ENCODE results near the gene CACNG3.

Gene CACNG3

GRCh38 chr16:24318680-24319079, 62.5 kb downstream of the CACNG3 start:
- Histone ChIP-seq H4K12ac (ENCODE audit: low read depth, low read length) (no peak overlapping the region), H3K14ac (ENCODE audit: low read length) (no peak overlapping the region), H2AFZ (ENCODE audit: insufficient read depth, low read length, poor library complexity) (no peak overlapping the region), H3K79me1 (ENCODE audit: low read length) (no peaks in the 10 kb centered on the region), H3K9me3 (ENCODE audit: insufficient read depth, low read depth, low read length) (no peaks in the 10 kb centered on the region), H2AK5ac (ENCODE audit: low read length) (no peak overlapping the region), H3K4ac (ENCODE audit: low read depth, low read length) (no peak overlapping the region), H2BK12ac (ENCODE audit: low read length) (no peak overlapping the region), H3K27me3 (ENCODE audit: insufficient read depth, low read length) (no peaks in the 10 kb centered on the region), H3K79me2 (ENCODE audit: control insufficient read depth, insufficient read depth, low read length, poor library complexity) (no peaks in the 10 kb centered on the region), H3K23ac (ENCODE audit: low read length) (no peak overlapping the region), H3K4me1 (ENCODE audit: control insufficient read depth in 1 of 2, insufficient read depth in 2 of 2, low read length in 2 of 2) (no peaks in the 10 kb centered on the region), H2BK120ac (ENCODE audit: insufficient read depth, low read length, poor library complexity) (no peak overlapping the region), H3K9ac (ENCODE audit: low read length) (no peak overlapping the region), H3K27ac (ENCODE audit: low read depth, low read length) (no peak overlapping the region), H4K8ac (ENCODE audit: low read depth, low read length) (no peak overlapping the region), H3K4me2 (ENCODE audit: low read length) (no peak overlapping the region), H4K91ac (ENCODE audit: low read depth, low read length) (no peak overlapping the region), H3K18ac (ENCODE audit: low read length) (no peak overlapping the region), H2BK5ac (ENCODE audit: low read depth, low read length, poor library complexity) (no peak overlapping the region), H3K36me3 (ENCODE audit: control insufficient read depth in 1 of 2, insufficient read depth in 2 of 2, low read length in 2 of 2) (no peaks in the 10 kb centered on the region), H3K4me3 (ENCODE audit: low read depth, low read length) (no peak overlapping the region)
- no CpG with 5 or more reads among the region's 1 CpG for WGBS (ENCODE audit: extremely low coverage, insufficient coverage, insufficient read length)
- no peak for DNase-seq

GRCh38 chr16:24319126-24319814, 63.1 kb downstream of the CACNG3 start:
- Histone ChIP-seq H3K27ac (ENCODE audit: low read depth, low read length) (no peak overlapping the region), H2BK120ac (ENCODE audit: insufficient read depth, low read length, poor library complexity) (no peak overlapping the region), H3K4me3 (ENCODE audit: low read depth, low read length) (no peak overlapping the region), H2AK5ac (ENCODE audit: low read length) (no peak overlapping the region), H3K27me3 (ENCODE audit: insufficient read depth, low read length) (no peaks in the 10 kb centered on the region), H3K18ac (ENCODE audit: low read length) (no peak overlapping the region), H4K8ac (ENCODE audit: low read depth, low read length) (no peak overlapping the region), H2BK5ac (ENCODE audit: low read depth, low read length, poor library complexity) (no peak overlapping the region), H3K4me1 (ENCODE audit: control insufficient read depth in 1 of 2, insufficient read depth in 2 of 2, low read length in 2 of 2) (no peaks in the 10 kb centered on the region), H3K79me2 (ENCODE audit: control insufficient read depth, insufficient read depth, low read length, poor library complexity) (no peaks in the 10 kb centered on the region), H3K9me3 (ENCODE audit: insufficient read depth, low read depth, low read length) (no peaks in the 10 kb centered on the region), H4K91ac (ENCODE audit: low read depth, low read length) (no peak overlapping the region), H2BK12ac (ENCODE audit: low read length) (no peak overlapping the region), H3K4me2 (ENCODE audit: low read length) (no peak overlapping the region), H3K23ac (ENCODE audit: low read length) (no peak overlapping the region), H3K14ac (ENCODE audit: low read length) (no peak overlapping the region), H2AFZ (ENCODE audit: insufficient read depth, low read length, poor library complexity) (no peak overlapping the region), H3K9ac (ENCODE audit: low read length) (no peak overlapping the region), H3K79me1 (ENCODE audit: low read length) (no peaks in the 10 kb centered on the region), H3K4ac (ENCODE audit: low read depth, low read length) (no peak overlapping the region), H3K36me3 (ENCODE audit: control insufficient read depth in 1 of 2, insufficient read depth in 2 of 2, low read length in 2 of 2) (no peaks in the 10 kb centered on the region), H4K12ac (ENCODE audit: low read depth, low read length) (no peak overlapping the region)
- no CpG with 5 or more reads among the region's 5 CpGs for WGBS (ENCODE audit: extremely low coverage, insufficient coverage, insufficient read length)
- no peak for DNase-seq

GRCh38 chr16:24322106-24322505, 66.0 kb downstream of the CACNG3 start:
- no CpG with 5 or more reads among the region's 10 CpGs for WGBS (ENCODE audit: extremely low coverage, insufficient coverage, insufficient read length)

GRCh38 chr16:24324421-24324820, 68.3 kb downstream of the CACNG3 start:
- no peak overlapping the region for H4K91ac ChIP-seq (ENCODE audit: low read depth, low read length)
- H2AFZ ChIP-seq (ENCODE audit: insufficient read depth, low read length, poor library complexity): no peak overlapping the region
- H3K4ac ChIP-seq (ENCODE audit: low read depth, low read length): no peak overlapping the region
- no peak overlapping the region for H4K12ac ChIP-seq (ENCODE audit: low read depth, low read length)
- no peak for DNase-seq
- H3K18ac ChIP-seq (ENCODE audit: low read length): no peak overlapping the region
- H2BK120ac ChIP-seq (ENCODE audit: insufficient read depth, low read length, poor library complexity): no peak overlapping the region
- H3K79me1 ChIP-seq (ENCODE audit: low read length): no peaks in the 10 kb centered on the region
- no peak overlapping the region for H3K14ac ChIP-seq (ENCODE audit: low read length)
- no peak overlapping the region for H3K4me2 ChIP-seq (ENCODE audit: low read length)
- H3K27ac ChIP-seq (ENCODE audit: low read depth, low read length): no peak overlapping the region
- no peak overlapping the region for H3K4me3 ChIP-seq (ENCODE audit: low read depth, low read length)
- no peak overlapping the region for H4K8ac ChIP-seq (ENCODE audit: low read depth, low read length)
- no peaks in the 10 kb centered on the region for H3K79me2 ChIP-seq (ENCODE audit: control insufficient read depth, insufficient read depth, low read length, poor library complexity)
- no peak overlapping the region for H3K9ac ChIP-seq (ENCODE audit: low read length)
- no peak overlapping the region for H2BK12ac ChIP-seq (ENCODE audit: low read length)
- H2BK5ac ChIP-seq (ENCODE audit: low read depth, low read length, poor library complexity): no peak overlapping the region
- H3K23ac ChIP-seq (ENCODE audit: low read length): no peak overlapping the region
- no peak overlapping the region for H2AK5ac ChIP-seq (ENCODE audit: low read length)
- H3K27me3 ChIP-seq (ENCODE audit: insufficient read depth, low read length): no peaks in the 10 kb centered on the region
- no peaks in the 10 kb centered on the region for H3K4me1 ChIP-seq (ENCODE audit: control insufficient read depth in 1 of 2, insufficient read depth in 2 of 2, low read length in 2 of 2)
- H3K9me3 ChIP-seq (ENCODE audit: insufficient read depth, low read depth, low read length): no peaks in the 10 kb centered on the region
- H3K36me3 ChIP-seq (ENCODE audit: control insufficient read depth in 1 of 2, insufficient read depth in 2 of 2, low read length in 2 of 2): no peaks in the 10 kb centered on the region
- no CpG with 5 or more reads among the region's 1 CpG for WGBS (ENCODE audit: extremely low coverage, insufficient coverage, insufficient read length)

More at GRCh38 chr16:24322106-24322505, 66.0 kb downstream of the CACNG3 start:
- H4K91ac ChIP-seq (ENCODE audit: low read depth, low read length): no peak overlapping the region
- H4K8ac ChIP-seq (ENCODE audit: low read depth, low read length): no peak overlapping the region
- no peak overlapping the region for H2AK5ac ChIP-seq (ENCODE audit: low read length)
- H2BK12ac ChIP-seq (ENCODE audit: low read length): no peak overlapping the region
- H4K12ac ChIP-seq (ENCODE audit: low read depth, low read length): no peak overlapping the region
- H3K9me3 ChIP-seq (ENCODE audit: insufficient read depth, low read depth, low read length): no peaks in the 10 kb centered on the region
- no peak overlapping the region for H3K9ac ChIP-seq (ENCODE audit: low read length)
- H2AFZ ChIP-seq (ENCODE audit: insufficient read depth, low read length, poor library complexity): no peak overlapping the region
- no peak overlapping the region for H2BK5ac ChIP-seq (ENCODE audit: low read depth, low read length, poor library complexity)
- H3K23ac ChIP-seq (ENCODE audit: low read length): no peak overlapping the region
- no peak overlapping the region for H3K27ac ChIP-seq (ENCODE audit: low read depth, low read length)
- no peak overlapping the region for H3K18ac ChIP-seq (ENCODE audit: low read length)
- H3K79me2 ChIP-seq (ENCODE audit: control insufficient read depth, insufficient read depth, low read length, poor library complexity): no peaks in the 10 kb centered on the region
- H2BK120ac ChIP-seq (ENCODE audit: insufficient read depth, low read length, poor library complexity): no peak overlapping the region
- H3K4me2 ChIP-seq (ENCODE audit: low read length): no peak overlapping the region
- H3K4me1 ChIP-seq (ENCODE audit: control insufficient read depth in 1 of 2, insufficient read depth in 2 of 2, low read length in 2 of 2): no peaks in the 10 kb centered on the region
- H3K27me3 ChIP-seq (ENCODE audit: insufficient read depth, low read length): no peaks in the 10 kb centered on the region
- H3K4ac ChIP-seq (ENCODE audit: low read depth, low read length): no peak overlapping the region
- no peak overlapping the region for H3K4me3 ChIP-seq (ENCODE audit: low read depth, low read length)
- no peaks in the 10 kb centered on the region for H3K79me1 ChIP-seq (ENCODE audit: low read length)
- no peaks in the 10 kb centered on the region for H3K36me3 ChIP-seq (ENCODE audit: control insufficient read depth in 1 of 2, insufficient read depth in 2 of 2, low read length in 2 of 2)
- no peak overlapping the region for H3K14ac ChIP-seq (ENCODE audit: low read length)
- no peak for DNase-seq

Measured in trophoblast cell (in vitro differentiated cells and primary cell).